K562 treated with DMSO at 1 percent for 24 hours (cell line): ENCODE data around the gene C20orf173. TPM values are rescaled to one million over a fixed set of nuclear protein-coding genes. Genes with fewer than 3 reads are reported as not detected.

ENCODE experiments used
- total RNA-seq: library from RNA; unstranded; fragments of 300-600 nt; gene quantifications from 2 replicates; pipeline ENCODE4 v1.2.3, GENCODE V29; 2022; ENCODE audit warnings: low read depth; ENCODE audit not compliant: insufficient read depth

The C20orf173 gene
- total RNA-seq, result not detected in 2 replicates

GRCh38 chr20:35529552-35529951, at the start of gene C20orf173:
Gene C20orf173, minus strand, starts transcription at chr20:35529652. Its CDS starts 279 bp downstream, at chr20:35529373.

GRCh38 chr20:35541783-35542662, 12.6 kb upstream of the C20orf173 start, which contains the start of gene ERGIC3:
Gene ERGIC3, plus strand, starts transcription at chr20:35542078. Its CDS starts 20 bp downstream, at chr20:35542098.

Other genes with a start within 250 kb of the C20orf173 start
- gene EIF6, start 244.9 kb downstream of the C20orf173 start, total RNA-seq, result 189 and 206 TPM in 2 replicates
- not detected in 2 replicates for gene FAM83C, start 237.2 kb downstream of the C20orf173 start, total RNA-seq
- gene UQCC1, start 117.7 kb downstream of the C20orf173 start, total RNA-seq, result 30.4 and 31.1 TPM in 2 replicates
- gene GDF5, start 91.4 kb downstream of the C20orf173 start, total RNA-seq, result not detected in 2 replicates
- 15.9 and 18.0 TPM in 2 replicates for gene CEP250, start 74.1 kb downstream of the C20orf173 start, total RNA-seq
- gene ERGIC3, start 12.4 kb upstream of the C20orf173 start, total RNA-seq, result 421 and 431 TPM in 2 replicates
- 6.5 and 11.8 TPM in 2 replicates for gene SPAG4, start 86.2 kb upstream of the C20orf173 start, total RNA-seq
- gene CPNE1, start 135.2 kb upstream of the C20orf173 start, total RNA-seq, result 141 and 147 TPM in 2 replicates
- 37.0 and 41.5 TPM in 2 replicates for gene RBM12, start 135.2 kb upstream of the C20orf173 start, total RNA-seq
- gene NFS1, start 169.7 kb upstream of the C20orf173 start, total RNA-seq, result 37.6 and 48.2 TPM in 2 replicates
- gene ROMO1, start 169.8 kb upstream of the C20orf173 start, total RNA-seq, result 353 and 401 TPM in 2 replicates
- 134 and 140 TPM in 2 replicates for gene RBM39, start 212.6 kb upstream of the C20orf173 start, total RNA-seq
- gene PHF20, start 242.4 kb upstream of the C20orf173 start, total RNA-seq, result 32.3 and 38.9 TPM in 2 replicates